IPS-11a (cell line): Measurements from ENCODE around the gene ARHGEF38.
A peak's percentile ranks its signal among the peaks of the same experiment; 100 is the strongest.
"Not testable (repeated sequence)": the region's sequence is repeated elsewhere in the genome, so short reads cannot be mapped to it uniquely, and the experiment has no call there.

Source experiments
- H3K4me3 ChIP-seq: one replicate; pipeline ENCODE4 v1.5.1; 2013; ENCODE audit warnings: low read depth, low read length, control low read depth

ARHGEF38 gene

GRCh38 chr4:105708181-105709080, 156.0 kb downstream of the ARHGEF38 start, which contains the start of the genes GSTCD and INTS12:
GSTCD (plus strand) TSS chr4:105708784; CDS start chr4:105717614, 8,830 bp downstream.
INTS12 (minus strand) TSS chr4:105708689; CDS start chr4:105700005, 8,684 bp downstream.
- peak within 1 kb of the TSS; percentile 81 for H3K4me3 ChIP-seq

- peak overlapping the region; percentile 81 for H3K4me3 ChIP-seq
Observed at GRCh38 chr4:105709081-105709450, 156.6 kb downstream of the ARHGEF38 start.

DNA sequence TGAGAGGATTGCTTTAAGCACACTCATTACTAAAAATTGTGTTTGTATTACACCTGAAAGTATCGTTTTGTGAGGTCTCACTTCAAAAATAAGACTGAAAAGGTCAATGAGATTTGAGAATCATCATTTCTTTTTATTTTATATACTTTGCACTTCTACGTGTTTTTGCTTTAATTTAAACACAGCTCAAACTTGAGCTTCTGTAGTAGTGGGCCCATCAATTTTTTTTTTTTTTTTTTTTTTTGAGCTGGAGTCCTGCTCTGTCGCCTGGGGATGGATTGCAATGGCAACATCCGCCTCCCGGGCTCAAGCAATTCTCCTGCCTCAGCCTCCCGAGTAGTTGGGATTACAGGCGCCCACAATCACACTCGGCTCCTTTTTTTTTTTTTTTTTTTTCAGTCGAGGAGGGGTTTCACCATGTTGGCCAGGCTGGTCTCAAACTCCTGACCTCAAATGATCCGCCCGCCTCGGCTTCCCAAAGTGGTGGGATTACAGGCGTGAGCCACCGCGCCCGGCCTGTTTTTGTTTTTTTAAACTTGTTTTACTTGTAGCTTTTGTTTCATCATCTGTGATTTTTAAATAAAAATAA, 157.7 kb downstream of the ARHGEF38 start:
- H3K4me3 ChIP-seq, result no peak overlapping the region

- H3K4me3 ChIP-seq, result no peak overlapping the region
Observed at GRCh38 chr4:105710678-105711077, 158.3 kb downstream of the ARHGEF38 start.

DNA sequence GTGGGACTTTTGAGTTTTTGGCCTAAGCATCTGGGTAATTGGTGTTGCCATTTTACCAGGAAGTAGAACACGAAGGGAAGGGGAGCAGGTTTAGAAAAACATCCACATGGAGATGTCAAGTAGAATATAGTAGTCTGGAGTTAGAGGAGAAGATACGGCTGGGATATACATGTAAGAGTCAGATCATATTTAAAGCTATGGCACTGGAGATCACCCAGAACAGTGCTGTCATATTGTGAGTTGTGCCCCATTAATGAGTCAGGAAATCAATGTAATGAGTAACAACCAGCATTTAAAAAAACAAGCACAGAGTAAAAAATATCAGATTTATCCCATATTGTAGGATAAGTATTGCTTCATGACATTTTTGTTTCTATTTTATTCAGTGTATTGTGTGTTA, 160.3 kb downstream of the ARHGEF38 start:
- no peak overlapping the region for H3K4me3 ChIP-seq

- no peak overlapping the region for H3K4me3 ChIP-seq
Observed at GRCh38 chr4:105714071-105714521, 161.7 kb downstream of the ARHGEF38 start.

GRCh38 chr4:105714932-105715331, 162.5 kb downstream of the ARHGEF38 start:
- no peak overlapping the region for H3K4me3 ChIP-seq

DNA sequence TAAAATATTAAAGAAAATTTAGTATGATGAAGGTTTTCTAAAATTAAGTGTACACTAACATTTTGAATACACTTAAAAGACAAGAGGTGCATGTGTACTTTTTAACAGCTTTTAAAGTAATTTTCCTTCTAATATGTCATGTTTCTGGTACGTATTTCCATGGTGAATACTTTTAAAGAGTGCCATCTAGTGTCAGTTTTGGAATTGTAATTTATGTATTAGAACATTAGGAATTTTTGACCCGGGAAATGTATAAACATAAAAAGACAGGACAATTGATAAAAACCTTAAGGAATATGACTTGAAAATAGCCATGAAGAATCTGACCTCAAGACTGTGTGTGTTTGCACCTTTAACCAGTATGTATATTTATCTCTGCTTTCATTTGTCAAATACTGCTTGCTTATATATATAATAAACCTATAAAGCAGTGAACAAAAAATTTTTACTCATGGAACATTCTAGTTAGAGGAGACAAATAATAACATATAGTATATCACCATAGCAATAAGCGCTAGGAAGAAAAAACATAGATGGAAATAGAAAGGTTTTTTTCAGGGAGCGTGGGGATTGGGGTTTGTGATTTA, 163.4 kb downstream of the ARHGEF38 start:
- no peak overlapping the region for H3K4me3 ChIP-seq

GRCh38 chr4:105719204-105719603, 166.8 kb downstream of the ARHGEF38 start:
- no peak overlapping the region for H3K4me3 ChIP-seq

- H3K4me3 ChIP-seq, result no peak overlapping the region
Observed at GRCh38 chr4:105725623-105726022, 173.2 kb downstream of the ARHGEF38 start.

DNA sequence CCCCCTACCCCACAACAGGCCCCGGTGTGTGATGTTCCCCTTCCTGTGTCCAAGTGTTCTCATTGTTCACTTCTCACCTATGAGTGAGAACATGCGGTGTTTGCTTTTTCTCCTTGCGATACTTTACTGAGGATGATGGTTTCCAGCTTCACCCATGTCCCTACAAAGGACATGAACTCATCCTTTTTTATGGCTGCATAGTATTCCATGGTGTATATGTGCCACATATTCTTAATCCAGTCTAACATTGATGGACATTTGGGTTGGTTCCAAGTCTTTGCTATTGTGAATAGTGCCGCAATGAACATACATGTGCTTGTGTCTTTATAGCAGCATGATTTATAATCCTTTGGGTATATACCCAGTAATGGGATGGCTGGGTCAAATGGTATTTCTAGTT, 177.5 kb downstream of the ARHGEF38 start:
- not testable (repeated sequence) for H3K4me3 ChIP-seq
